B cell (primary cell): Measurements from ENCODE around the gene CDK12. TPM values are rescaled to one million over a fixed set of nuclear protein-coding genes. Genes with fewer than 3 reads are reported as not detected.

Experiments
- ATAC-seq: fragments of 200-7000 bp; cut with Tn5 transposase; one replicate; pipeline ENCODE4 v1.10.0; 2021; ENCODE audit warnings: low read depth, mild to moderate bottlenecking, moderate number of reproducible peaks, moderate library complexity
- CTCF ChIA-PET: fragments of 350-600 bp; sonication (Branson Sonifier 250); formaldehyde crosslinking; loops from one replicate; lab custom pipeline; 2021; ENCODE audit warnings: antibody characterized with exemption, inconsistent platforms; lab: Charles Lee
- POLR2A ChIA-PET: fragments of 350-600 bp; sonication (Branson Sonifier 250); formaldehyde crosslinking; loops from one replicate; lab custom pipeline; 2021; ENCODE audit warnings: antibody characterized with exemption; lab: Charles Lee
- DNase-seq: peaks from one replicate; pipeline ENCODE4 v3.0.0; 2013
- H2AFZ ChIP-seq: 2 replicates; pipeline ENCODE4 v1.6.1; 2012; ENCODE audit warnings: mild to moderate bottlenecking, low read depth, low read length; ENCODE audit not compliant: insufficient read depth, poor library complexity, severe bottlenecking
- H3K27ac ChIP-seq, 2 donors: 1 replicate in 1 of 2; 2 replicates in 1 of 2; pipeline ENCODE4 v1.5.1; 2012 to 2013; ENCODE audit warnings: low read length in 2 of 2, mild to moderate bottlenecking in 2 of 2, moderate library complexity in 1 of 2
- H3K27me3 ChIP-seq, 4 experiments: fragments of 200-600 bp in 1 of 4; sonication (generic) in 1 of 4; replicated peaks in 1 of 4; 1 replicate in 2 of 4; 2 replicates in 2 of 4; pipeline versions ENCODE4 v1.6.1 to v1.7.0; 2013 to 2016; ENCODE audit warnings: low read length in 3 of 4, mild to moderate bottlenecking in 2 of 4, mixed read lengths in 1 of 4, moderate library complexity in 1 of 4; ENCODE audit not compliant: insufficient read depth in 4 of 4, control insufficient read depth in 3 of 4; ENCODE audit errors: control extremely low read depth in 1 of 4
- H3K36me3 ChIP-seq, 2 experiments: replicated peaks in 1 of 2; 1 replicate in 1 of 2; 2 replicates in 1 of 2; pipeline versions ENCODE4 v1.6.1 to v1.7.1; 2013; ENCODE audit warnings: low read length in 1 of 2; ENCODE audit not compliant: insufficient read depth in 2 of 2, control insufficient read depth in 1 of 2; ENCODE audit errors: control extremely low read depth in 1 of 2, extremely low read depth in 1 of 2
- H3K4me1 ChIP-seq, 2 donors: fragments of 200-600 bp in 1 of 2; sonication (generic) in 1 of 2; 1 replicate in 1 of 2; 2 replicates in 1 of 2; pipeline versions ENCODE4 v1.5.1 to v1.6.1; 2013 to 2017; ENCODE audit warnings: low read length in 2 of 2; ENCODE audit not compliant: control insufficient read depth in 2 of 2, insufficient read depth in 2 of 2
- H3K4me2 ChIP-seq: replicated peaks from 2 replicates; pipeline ENCODE3; 2012; ENCODE audit warnings: mild to moderate bottlenecking, low read depth, low read length; ENCODE audit not compliant: poor library complexity, severe bottlenecking
- H3K4me3 ChIP-seq, 5 experiments: fragments of 200-600 bp in 1 of 5; sonication (generic) in 1 of 5; 1 replicate in 3 of 5; 2 replicates in 2 of 5; pipeline versions ENCODE4 v1.5.1 to v1.7.0; 2011 to 2016; ENCODE audit warnings: low read length in 4 of 5, mild to moderate bottlenecking in 4 of 5, low read depth in 2 of 5, control low read depth in 1 of 5, moderate library complexity in 1 of 5; ENCODE audit not compliant: insufficient read depth in 1 of 5; ENCODE audit errors: control extremely low read depth in 1 of 5, extremely low read depth in 1 of 5
- H3K79me2 ChIP-seq: fragments of 200-600 bp; sonication (generic); one replicate; pipeline ENCODE4 v1.6.0; 2016; ENCODE audit warnings: low read length; ENCODE audit not compliant: control insufficient read depth, insufficient read depth
- H3K9ac ChIP-seq: fragments of 200-600 bp; sonication (generic); 2 replicates; pipeline ENCODE4 v1.6.1; 2017; ENCODE audit warnings: mild to moderate bottlenecking, low read length, moderate library complexity
- H3K9me3 ChIP-seq, 3 donors: one replicate each; pipeline versions ENCODE4 v1.6.1 to v1.7.1; 2013; ENCODE audit warnings: low read length in 2 of 3; ENCODE audit not compliant: control insufficient read depth in 2 of 3, insufficient read depth in 1 of 3; ENCODE audit errors: control extremely low read depth in 1 of 3
- H4K20me1 ChIP-seq: 2 replicates; pipeline ENCODE4 v1.6.0; 2012; ENCODE audit warnings: mild to moderate bottlenecking, low read length; ENCODE audit not compliant: insufficient read depth, control insufficient read depth, poor library complexity, severe bottlenecking
- H3K27ac Mint-ChIP-seq: one replicate; pipeline ENCODE4 v1.8.0; 2021; ENCODE audit warnings: mixed read lengths
- H3K27me3 Mint-ChIP-seq: one replicate; pipeline ENCODE4 v1.8.0; 2021; ENCODE audit warnings: mixed read lengths
- H3K4me1 Mint-ChIP-seq: one replicate; pipeline ENCODE4 v1.8.0; 2021; ENCODE audit warnings: mixed read lengths
- H3K4me3 Mint-ChIP-seq: one replicate; pipeline ENCODE4 v1.8.0; 2021; ENCODE audit warnings: mixed read lengths
- H3K9me3 Mint-ChIP-seq: one replicate; pipeline ENCODE4 v1.8.0; 2022; ENCODE audit warnings: mixed read lengths; ENCODE audit not compliant: insufficient read depth
- EZH2 ChIP-seq: IDR thresholded peaks from 2 replicates; pipeline ENCODE4 v1.6.1; 2012; ENCODE audit warnings: borderline replicate concordance, low read depth, mild to moderate bottlenecking, moderate library complexity, low read length; ENCODE audit not compliant: insufficient read depth, poor library complexity, severe bottlenecking
- WGBS: methylation state at CpG from one replicate; pipeline ENCODE4 v1.1.5; 2013; ENCODE audit warnings: missing lambda C conversion rate; ENCODE audit not compliant: insufficient coverage; 5-methylcytosine and 5-hydroxymethylcytosine counted together
- intact Hi-C: fragments of 100-400 bp; cut with micrococcal nuclease; formaldehyde crosslinking; loops from one replicate; pipeline ENCODE4 v1.10.0; 2022
- polyA plus RNA-seq: library from polyadenylated mRNA; depleted of rRNA; stranded (reverse); fragments of >200 nt; gene quantifications from 2 replicates; pipeline ENCODE4 v1.2.3, GENCODE V29; 2012
- total RNA-seq, 2 donors: library from RNA; stranded (reverse); fragments of 120-200 nt in 1 of 2; gene quantifications; 1 replicate in 1 of 2; 2 replicates in 1 of 2; pipeline versions ENCODE4 v1.2.3 to v1.2.4, GENCODE V29; 2013 to 2022
- TF ChIP-seq, protein P1 (sequence below): fragments of 200-600 bp; IDR thresholded peaks from one replicate; pipeline ENCODE4 v1.8.0; 2022; ENCODE audit warnings: antibody characterized with exemption, mild to moderate bottlenecking

The CDK12 gene
- total and polyA plus RNA-seq, 2 donors (not counting 1 experiment from before 2014, with no cell fraction given): 29.8 to 117 TPM

DNA sequence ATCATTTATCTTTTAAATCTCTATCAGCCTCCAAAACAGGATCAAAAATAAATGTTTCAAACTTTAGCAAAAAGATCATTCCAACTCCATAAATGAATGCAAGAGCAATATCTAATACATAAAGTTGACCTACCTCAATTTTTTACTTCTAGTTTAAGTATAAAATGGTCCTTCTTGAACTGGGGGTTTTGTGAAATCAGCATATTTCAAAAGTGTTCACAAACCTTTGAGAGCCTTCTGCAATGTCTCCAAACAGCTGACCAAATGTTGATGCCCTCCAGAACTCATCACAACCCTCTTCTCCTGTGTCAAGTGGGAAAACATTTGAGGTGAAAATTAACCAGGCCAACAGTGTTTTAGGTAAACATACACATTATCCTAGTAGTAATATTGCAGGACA lies 18.0 kb upstream of the CDK12 start:
- Histone ChIP-seq H3K4me3 (no peak overlapping the region), H4K20me1 (peaks cover 5% of the 10 kb centered on the region), H2AFZ (no peak overlapping the region), H3K9ac (no peak overlapping the region), H3K79me2 (peaks cover 23% of the 10 kb centered on the region), H3K27ac (no peak overlapping the region), H3K36me3 (peaks cover 13 to 50% of the 10 kb centered on the region in 2 experiments), H3K4me2 (no peak overlapping the region), H3K9me3 (no peaks in the 10 kb centered on the region), H3K4me1 (no peaks in the 10 kb centered on the region), H3K27me3 (no peaks in the 10 kb centered on the region)
- intact Hi-C loops: no loop called here
- Mint-ChIP-seq H3K27ac (no peak overlapping the region), H3K4me1 (peaks cover 4% of the 10 kb centered on the region), H3K9me3 (no peaks in the 10 kb centered on the region), H3K27me3 (no peaks in the 10 kb centered on the region), H3K4me3 (no peak overlapping the region)
- no peak for DNase-seq
- ATAC-seq: no peak
- POLR2A ChIA-PET: interaction anchor here (0.6 kb wide), 1 partner anchor 15 kb away, joined by 3 read pairs; no protein-coding TSS in a partner anchor
- TF ChIP-seq, protein P1, sequence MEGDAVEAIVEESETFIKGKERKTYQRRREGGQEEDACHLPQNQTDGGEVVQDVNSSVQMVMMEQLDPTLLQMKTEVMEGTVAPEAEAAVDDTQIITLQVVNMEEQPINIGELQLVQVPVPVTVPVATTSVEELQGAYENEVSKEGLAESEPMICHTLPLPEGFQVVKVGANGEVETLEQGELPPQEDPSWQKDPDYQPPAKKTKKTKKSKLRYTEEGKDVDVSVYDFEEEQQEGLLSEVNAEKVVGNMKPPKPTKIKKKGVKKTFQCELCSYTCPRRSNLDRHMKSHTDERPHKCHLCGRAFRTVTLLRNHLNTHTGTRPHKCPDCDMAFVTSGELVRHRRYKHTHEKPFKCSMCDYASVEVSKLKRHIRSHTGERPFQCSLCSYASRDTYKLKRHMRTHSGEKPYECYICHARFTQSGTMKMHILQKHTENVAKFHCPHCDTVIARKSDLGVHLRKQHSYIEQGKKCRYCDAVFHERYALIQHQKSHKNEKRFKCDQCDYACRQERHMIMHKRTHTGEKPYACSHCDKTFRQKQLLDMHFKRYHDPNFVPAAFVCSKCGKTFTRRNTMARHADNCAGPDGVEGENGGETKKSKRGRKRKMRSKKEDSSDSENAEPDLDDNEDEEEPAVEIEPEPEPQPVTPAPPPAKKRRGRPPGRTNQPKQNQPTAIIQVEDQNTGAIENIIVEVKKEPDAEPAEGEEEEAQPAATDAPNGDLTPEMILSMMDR: no peak
- no peak for TF ChIP-seq EZH2
- CTCF ChIA-PET: no interaction called here

DNA sequence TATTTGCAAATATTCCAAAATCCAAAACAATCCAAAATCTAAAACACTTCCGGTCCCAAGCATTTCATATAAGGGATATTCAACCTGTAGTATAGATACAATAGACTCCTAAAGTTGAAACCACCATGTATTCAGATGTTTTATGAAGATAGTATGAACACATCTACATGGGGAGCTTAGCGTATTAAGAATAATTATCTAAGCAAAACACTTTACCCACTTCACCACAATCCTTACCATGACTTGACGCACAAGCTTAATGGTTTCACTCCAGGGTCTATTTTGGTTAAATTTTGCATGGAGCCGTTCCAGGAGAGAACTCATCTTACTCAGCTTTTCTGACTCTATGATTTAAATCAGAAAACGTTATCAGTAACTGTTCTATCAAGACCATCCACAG lies 13.7 kb upstream of the CDK12 start:
- H3K27me3 ChIP-seq: no peaks in the 10 kb centered on the region
- no peak overlapping the region for H3K27ac Mint-ChIP-seq
- ChIA-PET CTCF (interaction anchor here (0.6 kb wide), 1 partner anchor 28 kb away, joined by 3 read pairs; no protein-coding TSS in a partner anchor), POLR2A (interaction anchor here (0.7 kb wide), 1 partner anchor 1109 kb away, joined by 8 read pairs; no protein-coding TSS in a partner anchor)
- no peak overlapping the region for H3K4me3 ChIP-seq
- H3K79me2 ChIP-seq: peaks cover 53% of the 10 kb centered on the region
- H3K27me3 Mint-ChIP-seq: no peaks in the 10 kb centered on the region
- H3K4me2 ChIP-seq: no peak overlapping the region
- peaks cover 5% of the 10 kb centered on the region for H4K20me1 ChIP-seq
- no peak overlapping the region for H3K9ac ChIP-seq
- intact Hi-C loops: no loop called here
- TF ChIP-seq, protein P1: no peak
- TF ChIP-seq EZH2: no peak
- H3K9me3 Mint-ChIP-seq: no peaks in the 10 kb centered on the region
- H3K36me3 ChIP-seq: peaks cover 8 to 18% of the 10 kb centered on the region in 2 experiments
- no peak for ATAC-seq
- H3K9me3 ChIP-seq: no peaks in the 10 kb centered on the region
- WGBS: no CpG with 5 or more reads among the region's 5 CpGs
- H3K4me1 ChIP-seq: peaks cover 13 to 17% of the 10 kb centered on the region in 2 donors
- H3K4me3 Mint-ChIP-seq: no peak overlapping the region
- peaks cover 23% of the 10 kb centered on the region for H3K4me1 Mint-ChIP-seq
- no peak for DNase-seq
- no peak overlapping the region for H3K27ac ChIP-seq
- H2AFZ ChIP-seq: no peak overlapping the region
